GM06990 (cell line): ENCODE data around the gene LARP1.

Experiments used
- DNase-seq: peaks from one replicate; pipeline ENCODE4 v3.0.0-alpha.2; 2011; ENCODE audit not compliant: insufficient read length; ENCODE audit errors: extremely low read depth
- H3K27me3 ChIP-seq: replicated peaks from 2 replicates; pipeline ENCODE4 v1.6.0; 2011; ENCODE audit warnings: low read length; ENCODE audit not compliant: control insufficient read depth, insufficient read depth
- H3K36me3 ChIP-seq: 2 replicates; pipeline ENCODE4 v1.5.1; 2011; ENCODE audit warnings: low read length; ENCODE audit not compliant: control insufficient read depth, insufficient read depth
- H3K4me3 ChIP-seq: replicated peaks from 2 replicates; pipeline ENCODE4 v1.5.1; 2011; ENCODE audit warnings: low read depth, mild to moderate bottlenecking, control low read depth, low read length
- CTCF ChIP-seq: IDR thresholded peaks from 2 replicates; pipeline ENCODE4 v1.5.1; 2011; ENCODE audit warnings: low read length, control low read depth, mild to moderate bottlenecking, inconsistent platforms; ENCODE audit not compliant: insufficient read depth, poor library complexity, severe bottlenecking

LARP1 gene

GRCh38 chr5:154768207-154768606 lies 13.0 kb downstream of the LARP1 start:
- H3K4me3 ChIP-seq: no peak overlapping the region
- DNase-seq: no peak
- no peaks in the 10 kb centered on the region; the same call in 1 of the 2 replicates for H3K36me3 ChIP-seq
- no peaks in the 10 kb centered on the region for H3K27me3 ChIP-seq
- TF ChIP-seq CTCF: no peak

- Histone ChIP-seq H3K4me3 (no peak overlapping the region), H3K36me3 (no peaks in the 10 kb centered on the region; the same call in 1 of the 2 replicates), H3K27me3 (no peaks in the 10 kb centered on the region)
- no peak for DNase-seq
- TF ChIP-seq CTCF: no peak
Observed at GRCh38 chr5:154770111-154770510, 14.9 kb downstream of the LARP1 start.

GRCh38 chr5:154771383-154771901 lies 16.3 kb downstream of the LARP1 start:
- no peaks in the 10 kb centered on the region; the same call in 1 of the 2 replicates for H3K36me3 ChIP-seq
- no peak for DNase-seq

GRCh38 chr5:154773326-154773725 lies 18.1 kb downstream of the LARP1 start:
- Histone ChIP-seq H3K27me3 (no peaks in the 10 kb centered on the region), H3K36me3 (no peaks in the 10 kb centered on the region; the same call in 1 of the 2 replicates), H3K4me3 (no peak overlapping the region)
- no peak for TF ChIP-seq CTCF
- no peak for DNase-seq

More at GRCh38 chr5:154771383-154771901, 16.3 kb downstream of the LARP1 start:
- TF ChIP-seq CTCF: no peak
- Histone ChIP-seq H3K4me3 (no peak overlapping the region), H3K27me3 (no peaks in the 10 kb centered on the region)

- H3K27me3 ChIP-seq: no peaks in the 10 kb centered on the region
- TF ChIP-seq CTCF: no peak
- DNase-seq: no peak
- no peaks in the 10 kb centered on the region; the same call in 1 of the 2 replicates for H3K36me3 ChIP-seq
- no peak overlapping the region for H3K4me3 ChIP-seq
Observed at GRCh38 chr5:154776167-154776566, 21.0 kb downstream of the LARP1 start.

GRCh38 chr5:154778534-154778933 lies 23.4 kb downstream of the LARP1 start:
- TF ChIP-seq CTCF: no peak
- no peaks in the 10 kb centered on the region; the same call in 1 of the 2 replicates for H3K36me3 ChIP-seq
- DNase-seq: no peak
- no peak overlapping the region for H3K4me3 ChIP-seq
- no peaks in the 10 kb centered on the region for H3K27me3 ChIP-seq
